HCT116 (cell line): ENCODE data around the gene SIAE.

Source experiments
- CEBPB ChIP-seq: IDR thresholded peaks from 2 replicates; pipeline ENCODE4 v1.6.1; 2012; ENCODE audit warnings: low read depth
- EGR1 ChIP-seq: IDR thresholded peaks from 2 replicates; pipeline ENCODE4 v1.6.1; 2012; ENCODE audit warnings: low read depth
- EZH2 ChIP-seq: fragments of 200-600 bp; sonication (generic); IDR thresholded peaks from 2 replicates; pipeline ENCODE4 v1.6.1; 2017; ENCODE audit warnings: antibody characterized with exemption, mixed run types
- EZH2phosphoT487 ChIP-seq: fragments of 200-600 bp; IDR thresholded peaks from 2 replicates; pipeline ENCODE4 v1.6.1; 2018; ENCODE audit warnings: antibody characterized with exemption, borderline replicate concordance
- FOSL1 ChIP-seq: IDR thresholded peaks from 2 replicates; pipeline ENCODE4 v1.6.1; 2012; ENCODE audit warnings: low read depth
- MAX ChIP-seq: IDR thresholded peaks from 2 replicates; pipeline ENCODE4 v1.6.1; 2012
- POLR2A ChIP-seq: IDR thresholded peaks from 2 replicates; pipeline ENCODE4 v1.7.0; 2011; ENCODE audit warnings: borderline replicate concordance; ENCODE audit not compliant: insufficient read depth, insufficient read length; ENCODE audit errors: extremely low read depth
- POLR2AphosphoS5 ChIP-seq: IDR thresholded peaks from 2 replicates; pipeline ENCODE4 v1.6.1; 2011; ENCODE audit warnings: mild to moderate bottlenecking, low read depth, low read length, moderate library complexity
- RAD21 ChIP-seq: IDR thresholded peaks from 2 replicates; pipeline ENCODE4 v1.6.1; 2012; ENCODE audit warnings: low read depth, mild to moderate bottlenecking
- SP1 ChIP-seq: IDR thresholded peaks from 2 replicates; pipeline ENCODE4 v1.6.1; 2012; ENCODE audit warnings: low read depth
- YY1 ChIP-seq: IDR thresholded peaks from 2 replicates; pipeline ENCODE4 v1.6.1; 2011; ENCODE audit warnings: low read length, low read depth, moderate library complexity, mild to moderate bottlenecking; ENCODE audit not compliant: insufficient replicate concordance; ENCODE audit errors: extremely low read depth
- TF ChIP-seq, protein P1 (sequence below), 3 experiments: fragments of 200-600 bp in 1 of 3; sonication (generic) in 1 of 3; IDR thresholded peaks in 2 of 3; conservative IDR thresholded peaks in 1 of 3; 2 replicates each; pipeline ENCODE4 v1.5.1; 2012 to 2017; ENCODE audit warnings: low read depth in 2 of 3, low read length in 2 of 3, antibody characterized with exemption in 1 of 3, borderline replicate concordance in 1 of 3, control low read depth in 1 of 3, mild to moderate bottlenecking in 1 of 3, mixed read lengths in 1 of 3, mixed run types in 1 of 3, moderate library complexity in 1 of 3; ENCODE audit not compliant: insufficient read depth in 1 of 3

DNA sequence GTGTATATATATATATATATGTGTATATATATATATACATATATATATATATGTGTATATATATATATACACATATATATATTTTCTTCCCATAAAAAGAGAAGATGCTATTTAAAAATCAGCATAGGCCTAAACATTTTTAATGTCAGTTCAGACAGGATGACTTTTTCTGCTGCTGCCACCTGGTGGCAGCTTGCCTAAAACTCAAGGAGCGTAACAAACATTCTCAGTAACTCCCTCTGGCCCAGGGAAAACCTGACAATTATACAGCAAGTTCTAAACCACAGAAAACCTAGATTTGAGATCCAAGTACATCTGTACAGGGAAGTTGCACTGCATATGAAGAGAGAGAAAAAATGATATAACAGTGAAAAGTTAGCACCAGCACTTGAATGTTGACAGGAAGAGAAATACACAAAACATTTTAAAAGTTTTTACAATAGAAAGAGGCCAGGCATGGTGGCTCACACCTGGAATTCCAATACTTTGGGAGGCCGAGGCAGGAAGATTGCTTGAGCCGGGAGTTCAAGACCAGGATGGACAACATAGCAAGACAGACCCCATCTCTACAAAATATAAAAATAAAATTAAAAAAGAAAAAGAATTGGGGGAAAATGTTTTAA, 87.2 kb downstream of the SIAE start:
- TF ChIP-seq EGR1 (no peak), SP1 (no peak), RAD21 (peak; percentile 63), POLR2A (no peak), EZH2 (no peak), MAX (no peak), EZH2phosphoT487 (no peak), POLR2AphosphoS5 (no peak), CEBPB (no peak), YY1 (no peak), FOSL1 (no peak)
- TF ChIP-seq, protein P1, sequence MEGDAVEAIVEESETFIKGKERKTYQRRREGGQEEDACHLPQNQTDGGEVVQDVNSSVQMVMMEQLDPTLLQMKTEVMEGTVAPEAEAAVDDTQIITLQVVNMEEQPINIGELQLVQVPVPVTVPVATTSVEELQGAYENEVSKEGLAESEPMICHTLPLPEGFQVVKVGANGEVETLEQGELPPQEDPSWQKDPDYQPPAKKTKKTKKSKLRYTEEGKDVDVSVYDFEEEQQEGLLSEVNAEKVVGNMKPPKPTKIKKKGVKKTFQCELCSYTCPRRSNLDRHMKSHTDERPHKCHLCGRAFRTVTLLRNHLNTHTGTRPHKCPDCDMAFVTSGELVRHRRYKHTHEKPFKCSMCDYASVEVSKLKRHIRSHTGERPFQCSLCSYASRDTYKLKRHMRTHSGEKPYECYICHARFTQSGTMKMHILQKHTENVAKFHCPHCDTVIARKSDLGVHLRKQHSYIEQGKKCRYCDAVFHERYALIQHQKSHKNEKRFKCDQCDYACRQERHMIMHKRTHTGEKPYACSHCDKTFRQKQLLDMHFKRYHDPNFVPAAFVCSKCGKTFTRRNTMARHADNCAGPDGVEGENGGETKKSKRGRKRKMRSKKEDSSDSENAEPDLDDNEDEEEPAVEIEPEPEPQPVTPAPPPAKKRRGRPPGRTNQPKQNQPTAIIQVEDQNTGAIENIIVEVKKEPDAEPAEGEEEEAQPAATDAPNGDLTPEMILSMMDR (IDR thresholded peaks at IDR 0.05 in 2 of 3, conservative IDR thresholded peaks at IDR 0.05 in 1 of 3; ENCODE audit: borderline replicate concordance in 1 of 3, insufficient read depth in 1 of 3, low read depth in 2 of 3, low read length in 2 of 3), result peak; percentile 63 to 71 (median 66)
